Stromal cell of bone marrow (primary cell): ENCODE measurements around the gene KRTAP17-1.

ENCODE experiments used
- DNase-seq: peaks from one replicate; pipeline ENCODE4 v3.0.0-alpha.2; 2012; ENCODE audit warnings: low read depth

Gene KRTAP17-1

GRCh38 chr17:41332239-41332638 lies 16.7 kb upstream of the KRTAP17-1 start:
- DNase-seq = no peak

- DNase-seq = no peak
Measured at GRCh38 chr17:41331606-41332005, 16.1 kb upstream of the KRTAP17-1 start.

GRCh38 chr17:41329279-41329948 lies 13.9 kb upstream of the KRTAP17-1 start:
- DNase-seq = peak; percentile 35

- DNase-seq = no peak
Measured at GRCh38 chr17:41328207-41328606, 12.7 kb upstream of the KRTAP17-1 start.

GRCh38 chr17:41327411-41328120 lies 12.1 kb upstream of the KRTAP17-1 start:
- no peak for DNase-seq

GRCh38 chr17:41326173-41327145 lies 10.9 kb upstream of the KRTAP17-1 start:
- no peak for DNase-seq

- no peak for DNase-seq
Measured at GRCh38 chr17:41325611-41326010, 10.1 kb upstream of the KRTAP17-1 start.

- no peak for DNase-seq
Measured at GRCh38 chr17:41325126-41325525, 9.6 kb upstream of the KRTAP17-1 start.

GRCh38 chr17:41324180-41325075 lies 8.9 kb upstream of the KRTAP17-1 start:
- no peak for DNase-seq

GRCh38 chr17:41322903-41323895 lies 7.7 kb upstream of the KRTAP17-1 start:
- DNase-seq = no peak

- DNase-seq = peak; percentile 53
Measured at GRCh38 chr17:41322094-41322902, 6.8 kb upstream of the KRTAP17-1 start.

GRCh38 chr17:41318231-41318630 lies 2.7 kb upstream of the KRTAP17-1 start:
- DNase-seq = no peak

GRCh38 chr17:41315814-41316445 lies 420 bp upstream of the KRTAP17-1 start:
- DNase-seq = no peak

- DNase-seq = no peak
Measured at GRCh38 chr17:41311111-41311510, 4.4 kb downstream of the KRTAP17-1 start.

GRCh38 chr17:41308918-41309359 lies 6.6 kb downstream of the KRTAP17-1 start, which contains the start of gene KRTAP16-1:
Gene KRTAP16-1, minus strand, starts transcription at chr17:41309309. Its CDS starts 56 bp downstream, at chr17:41309253.
- DNase-seq = no peak

GRCh38 chr17:41308251-41308917 lies 7.1 kb downstream of the KRTAP17-1 start:
- DNase-seq = no peak

GRCh38 chr17:41307647-41308046 lies 7.9 kb downstream of the KRTAP17-1 start:
- peak; percentile 9 for DNase-seq

GRCh38 chr17:41304091-41304490 lies 11.4 kb downstream of the KRTAP17-1 start:
- no peak for DNase-seq
